PC-9 (cell line): ENCODE results near the gene MICAL2. TPM values are rescaled to one million over a fixed set of nuclear protein-coding genes. Genes with fewer than 3 reads are reported as not detected.

Experiments
- BruUV-seq: library from RNA; stranded (reverse); fragments of 400-500 nt; replicated peaks from 2 replicates; lab custom pipeline; 2021; lab: Mats Ljungman, UMichigan
- CTCF ChIA-PET: fragments of 300-600 bp; sonication (Branson Sonifier 250); formaldehyde crosslinking; loops from one replicate; lab custom pipeline; 2022; ENCODE audit warnings: antibody characterized with exemption; lab: Charles Lee
- POLR2A ChIA-PET: fragments of 300-600 bp; sonication (Branson Sonifier 250); formaldehyde crosslinking; loops from one replicate; lab custom pipeline; 2022; ENCODE audit warnings: antibody characterized with exemption; ENCODE audit not compliant: unreplicated experiment; lab: Charles Lee
- DNase-seq, 2 experiments: peaks; one replicate each; pipeline versions ENCODE4 v3.0.0 to v3.0.0-alpha.2; 2015 to 2022; ENCODE audit warnings: mixed read lengths in 1 of 2
- H2AFZ ChIP-seq: fragments of 200-600 bp; sonication (generic); 2 replicates; pipeline ENCODE4 v1.8.1; 2017; ENCODE audit warnings: antibody characterized with exemption
- H3F3A ChIP-seq: fragments of 200-600 bp; sonication (generic); 2 replicates; pipeline ENCODE4 v1.8.1; 2017; ENCODE audit warnings: antibody characterized with exemption, mild to moderate bottlenecking, low read depth; ENCODE audit not compliant: insufficient read depth
- H3K27ac ChIP-seq: fragments of 200-600 bp; sonication (generic); 2 replicates; pipeline ENCODE4 v1.6.1; 2016; ENCODE audit warnings: mixed run types
- H3K27me3 ChIP-seq: fragments of 200-600 bp; sonication (generic); 2 replicates; pipeline ENCODE4 v1.6.1; 2016; ENCODE audit warnings: low read depth, mixed run types; ENCODE audit not compliant: insufficient read depth
- H3K36me3 ChIP-seq: fragments of 200-600 bp; sonication (generic); 2 replicates; pipeline ENCODE4 v1.6.1; 2016; ENCODE audit warnings: low read depth, mixed run types
- H3K4me1 ChIP-seq: fragments of 200-600 bp; sonication (generic); replicated peaks from 2 replicates; pipeline ENCODE4 v1.6.1; 2016; ENCODE audit warnings: mixed run types; ENCODE audit not compliant: insufficient read depth
- H3K4me2 ChIP-seq: fragments of 200-600 bp; sonication (generic); 2 replicates; pipeline ENCODE4 v1.6.1; 2017; ENCODE audit warnings: mixed run types
- H3K4me3 ChIP-seq: fragments of 200-600 bp; sonication (generic); 2 replicates; pipeline ENCODE4 v1.6.1; 2016; ENCODE audit warnings: mixed run types
- H3K79me2 ChIP-seq: fragments of 200-600 bp; sonication (generic); 2 replicates; pipeline ENCODE4 v1.6.1; 2017; ENCODE audit warnings: low read depth, mixed run types
- H3K9me2 ChIP-seq: fragments of 200-600 bp; sonication (generic); 2 replicates; pipeline ENCODE4 v1.8.1; 2017; ENCODE audit warnings: mild to moderate bottlenecking; ENCODE audit not compliant: insufficient read depth
- H3K9me3 ChIP-seq: fragments of 200-600 bp; sonication (generic); 2 replicates; pipeline ENCODE4 v1.8.1; 2016; ENCODE audit warnings: low read depth; ENCODE audit not compliant: insufficient read depth
- H4K20me1 ChIP-seq: fragments of 200-600 bp; sonication (generic); 2 replicates; pipeline ENCODE4 v1.8.1; 2017; ENCODE audit not compliant: insufficient read depth
- CTCF ChIP-seq: fragments of 200-600 bp; sonication (generic); conservative IDR thresholded peaks from 2 replicates; pipeline ENCODE4 v1.6.1; 2017; ENCODE audit warnings: mixed run types, antibody characterized with exemption, mild to moderate bottlenecking, moderate library complexity
- EZH2 ChIP-seq: fragments of 200-600 bp; sonication (generic); IDR thresholded peaks from 2 replicates; pipeline ENCODE4 v1.8.0; 2017; ENCODE audit warnings: antibody characterized with exemption, low read depth
- intact Hi-C: fragments of 100-400 bp; cut with micrococcal nuclease; formaldehyde crosslinking; loops from one replicate; pipeline ENCODE4 v1.10.0; 2022; ENCODE audit not compliant: unreplicated experiment
- total RNA-seq: library from RNA; stranded (reverse); gene quantifications from 2 replicates; pipeline ENCODE4 v1.2.3, GENCODE V29; 2021

MICAL2 gene
- total RNA-seq, 1 experiment from 2014 or later = 32.4 TPM

GRCh38 chr11:12117611-12118010 lies 7.2 kb downstream of the MICAL2 start:
- Histone ChIP-seq H4K20me1 (no peaks in the 10 kb centered on the region), H3F3A (no peaks in the 10 kb centered on the region), H3K4me2 (no peak overlapping the region), H3K36me3 (no peaks in the 10 kb centered on the region; the same call in 1 of the 2 replicates), H2AFZ (no peak overlapping the region), H3K4me3 (no peak overlapping the region), H3K4me1 (peaks cover 51% of the 10 kb centered on the region), H3K79me2 (peaks cover 75% of the 10 kb centered on the region), H3K9me2 (no peaks in the 10 kb centered on the region), H3K27ac (no peak overlapping the region), H3K27me3 (no peaks in the 10 kb centered on the region), H3K9me3 (no peaks in the 10 kb centered on the region)
- no peak for TF ChIP-seq CTCF
- TF ChIP-seq EZH2 = no peak
- DNase-seq = no peak
- POLR2A ChIA-PET = interaction anchor here (0.7 kb wide), 1 partner anchor 9 kb away, joined by 7 read pairs; no protein-coding TSS in a partner anchor
- no TSS peak for BruUV-seq
- CTCF ChIA-PET = interaction anchor here (0.6 kb wide), 1 partner anchor 33 kb away, joined by 6 read pairs; no protein-coding TSS in a partner anchor
- intact Hi-C loops = loop anchor here (2.0 to 10.0 kb wide), 2 partner anchors 63 to 65 kb away; no protein-coding TSS in a partner anchor

- H3K4me2 ChIP-seq = peak overlapping the region; percentile 49
- H2AFZ ChIP-seq = no peak overlapping the region
Observed at GRCh38 chr11:12118949-12119348, 8.6 kb downstream of the MICAL2 start.

GRCh38 chr11:12119502-12119901 lies 9.1 kb downstream of the MICAL2 start:
- no peaks in the 10 kb centered on the region for H3K9me2 ChIP-seq
- no peaks in the 10 kb centered on the region; the same call in 1 of the 2 replicates for H3K36me3 ChIP-seq
- H3K79me2 ChIP-seq = peaks cover 72% of the 10 kb centered on the region
- DNase-seq = peak; percentile 73
- peak overlapping the region; percentile 54 for H3K27ac ChIP-seq
- ChIA-PET CTCF (no interaction called here), POLR2A (no interaction called here)
- H3K4me1 ChIP-seq = peaks cover 66% of the 10 kb centered on the region
- no peaks in the 10 kb centered on the region for H3K27me3 ChIP-seq
- peaks cover 13% of the 10 kb centered on the region; the same call in 1 of the 2 replicates for H3F3A ChIP-seq
- H4K20me1 ChIP-seq = no peaks in the 10 kb centered on the region
- H3K4me2 ChIP-seq = peak overlapping the region; percentile 49
- intact Hi-C loops = loop anchor here (2.0 to 10.0 kb wide), 2 partner anchors 63 to 65 kb away; no protein-coding TSS in a partner anchor
- H3K4me3 ChIP-seq = no peak overlapping the region
- no peak overlapping the region for H2AFZ ChIP-seq
- no peaks in the 10 kb centered on the region for H3K9me3 ChIP-seq
- no peak for TF ChIP-seq EZH2
- no peak for TF ChIP-seq CTCF
- no TSS peak for BruUV-seq

More at GRCh38 chr11:12118949-12119348, 8.6 kb downstream of the MICAL2 start:
- CTCF ChIA-PET = no interaction called here
- no TSS peak for BruUV-seq
- POLR2A ChIA-PET = interaction anchor here (0.6 kb wide), 2 partner anchors 31 to 64 kb away, joined by 5 to 13 read pairs; no protein-coding TSS in a partner anchor
- Histone ChIP-seq H3K27me3 (no peaks in the 10 kb centered on the region), H3K4me3 (no peak overlapping the region), H3K36me3 (no peaks in the 10 kb centered on the region; the same call in 1 of the 2 replicates), H3K9me3 (no peaks in the 10 kb centered on the region), H3K79me2 (peaks cover 72% of the 10 kb centered on the region), H3K27ac (peak overlapping the region; percentile 54), H3K9me2 (no peaks in the 10 kb centered on the region), H3F3A (peaks cover 7% of the 10 kb centered on the region; the same call in 1 of the 2 replicates), H4K20me1 (no peaks in the 10 kb centered on the region), H3K4me1 (peaks cover 60% of the 10 kb centered on the region)
- intact Hi-C loops = loop anchor here (2.0 to 10.0 kb wide), 2 partner anchors 64 kb away; no protein-coding TSS in a partner anchor
- TF ChIP-seq EZH2 (no peak), CTCF (no peak)
- DNase-seq = no peak
